ENCODE measurements around the gene TIMM23B.
A peak's percentile ranks its signal among the peaks of the same experiment; 100 is the strongest.
"Not testable (repeated sequence)": the region's sequence is repeated elsewhere in the genome, so short reads cannot be mapped to it uniquely, and the experiment has no call there.

TIMM23B gene, protein sequence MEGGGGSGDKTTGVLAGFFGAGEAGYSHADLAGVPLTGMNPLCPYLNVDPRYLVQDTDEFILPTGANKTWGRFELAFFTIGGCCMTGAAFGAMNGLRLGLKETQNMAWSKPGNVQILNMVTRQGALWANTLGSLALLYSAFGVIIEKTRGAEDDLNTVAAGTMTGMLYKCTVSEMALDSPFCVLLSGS

DNA sequence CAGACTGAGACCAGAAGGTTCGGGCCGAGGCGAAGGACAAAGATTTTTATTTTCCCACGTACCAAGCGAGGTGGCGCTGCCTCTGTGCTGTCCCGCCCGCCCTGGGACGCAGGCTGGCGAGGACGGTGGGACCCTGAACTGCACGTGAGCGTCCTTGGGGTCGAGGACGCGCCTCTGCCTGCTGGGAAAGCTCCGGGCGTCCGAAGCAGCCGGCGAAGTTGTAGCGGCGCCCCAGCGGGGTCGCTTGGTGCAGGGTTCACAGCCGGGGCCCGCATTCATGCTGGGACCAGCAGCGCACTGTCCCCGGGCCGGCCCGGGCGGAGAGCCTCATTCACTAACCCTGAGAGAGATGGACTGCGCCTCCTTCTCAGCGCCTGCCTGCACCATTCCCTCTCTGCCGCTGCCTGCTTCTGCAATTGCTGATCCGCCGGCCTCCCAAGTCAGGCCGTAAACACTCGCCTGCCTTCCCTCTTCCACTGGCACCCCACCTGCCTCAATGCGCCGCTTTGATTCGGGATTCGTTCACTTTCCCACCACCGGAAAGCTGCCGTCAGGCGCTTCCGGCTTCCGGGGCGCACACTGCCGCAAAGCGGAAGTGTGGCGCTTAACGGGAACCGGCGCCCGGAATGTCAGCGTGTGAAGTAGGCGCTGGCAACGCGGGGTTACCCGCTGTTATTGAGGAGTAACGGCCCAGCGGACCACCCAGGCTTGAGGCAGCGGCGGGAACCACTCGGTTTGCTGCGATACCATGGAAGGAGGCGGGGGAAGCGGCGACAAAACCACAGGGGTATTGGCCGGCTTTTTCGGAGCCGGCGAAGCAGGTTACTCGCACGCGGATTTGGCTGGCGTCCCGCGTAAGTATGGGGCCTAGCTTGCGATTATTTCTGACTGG lies at the start of gene TIMM23B, which contains the start of gene PARG:
TIMM23B (plus strand) TSS at position 607 of the 892 bp plus-strand sequence; CDS start at position 749, 142 bp downstream.
PARG (minus strand) TSS at position 581 of the 892 bp plus-strand sequence; CDS start at position 279, 302 bp downstream.
- in situ Hi-C loops (cut with MboI; ENCODE audit: low sequenced_read_pairs, unreplicated experiment), result not testable (repeated sequence)
- peak; percentile 69 for DNase-seq (ENCODE audit: low spot score)

DNA sequence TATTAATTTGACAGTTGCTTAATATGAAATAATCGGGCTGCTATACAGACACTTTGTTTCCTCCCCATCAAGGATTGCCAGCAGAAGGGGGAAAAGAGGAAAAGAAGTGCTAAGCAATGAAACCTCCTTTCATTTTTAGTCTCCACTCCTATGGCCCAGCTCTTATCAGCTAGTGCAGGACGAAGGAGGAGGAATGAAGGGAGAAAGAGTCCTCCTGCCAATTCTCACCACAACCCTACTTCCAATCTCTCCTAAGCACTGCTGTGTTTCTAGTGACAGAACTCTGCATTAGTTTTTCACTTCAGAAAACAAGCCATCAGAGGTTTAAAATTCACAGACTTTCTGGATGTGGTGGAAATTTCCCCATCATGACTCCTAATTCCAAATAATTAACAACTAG lies 41.9 kb upstream of the TIMM23B start:
- DNase-seq (ENCODE audit: low spot score); in situ Hi-C loops (cut with MboI; ENCODE audit: low sequenced_read_pairs, unreplicated experiment): not testable (repeated sequence)

DNA sequence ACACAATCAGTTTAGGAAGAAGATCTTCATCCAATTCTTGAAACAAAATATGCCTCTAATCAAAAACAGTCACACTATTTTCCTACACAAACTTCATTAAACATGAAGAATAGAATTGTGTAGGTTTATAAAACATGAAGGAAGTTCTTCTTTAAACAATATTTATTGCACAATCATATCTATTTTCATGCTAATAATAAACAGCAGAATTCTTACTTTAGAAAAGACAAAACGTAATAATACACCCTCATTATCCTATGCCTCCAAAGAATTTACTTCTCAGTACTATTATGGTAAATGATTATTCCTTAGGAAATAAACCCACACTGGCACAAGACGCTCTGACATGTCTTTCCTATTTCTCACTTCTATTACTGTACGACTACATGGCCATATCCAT lies 41.4 kb upstream of the TIMM23B start:
- DNase-seq (ENCODE audit: low spot score); in situ Hi-C loops (cut with MboI; ENCODE audit: low sequenced_read_pairs, unreplicated experiment): not testable (repeated sequence)

DNA sequence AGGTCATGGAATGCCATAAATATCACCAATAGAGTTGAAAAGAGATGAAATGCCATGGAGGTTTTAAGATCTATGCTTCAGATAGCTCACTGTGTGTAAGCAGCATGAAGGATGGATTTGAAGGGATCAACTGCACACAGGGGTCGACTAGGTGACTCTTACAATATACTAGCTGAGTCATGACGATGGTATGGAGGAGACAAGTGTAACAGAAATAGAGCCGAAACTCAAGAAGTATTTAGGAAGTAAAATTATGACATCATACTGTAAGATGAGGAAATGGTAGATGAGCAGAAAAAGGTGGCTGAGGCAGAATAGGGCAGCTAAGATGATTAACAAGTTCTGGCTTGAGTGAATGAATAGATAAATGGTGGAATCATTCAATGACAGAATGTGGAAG lies 38.0 kb upstream of the TIMM23B start:
- DNase-seq (ENCODE audit: low spot score); in situ Hi-C loops (cut with MboI; ENCODE audit: low sequenced_read_pairs, unreplicated experiment): not testable (repeated sequence)

DNA sequence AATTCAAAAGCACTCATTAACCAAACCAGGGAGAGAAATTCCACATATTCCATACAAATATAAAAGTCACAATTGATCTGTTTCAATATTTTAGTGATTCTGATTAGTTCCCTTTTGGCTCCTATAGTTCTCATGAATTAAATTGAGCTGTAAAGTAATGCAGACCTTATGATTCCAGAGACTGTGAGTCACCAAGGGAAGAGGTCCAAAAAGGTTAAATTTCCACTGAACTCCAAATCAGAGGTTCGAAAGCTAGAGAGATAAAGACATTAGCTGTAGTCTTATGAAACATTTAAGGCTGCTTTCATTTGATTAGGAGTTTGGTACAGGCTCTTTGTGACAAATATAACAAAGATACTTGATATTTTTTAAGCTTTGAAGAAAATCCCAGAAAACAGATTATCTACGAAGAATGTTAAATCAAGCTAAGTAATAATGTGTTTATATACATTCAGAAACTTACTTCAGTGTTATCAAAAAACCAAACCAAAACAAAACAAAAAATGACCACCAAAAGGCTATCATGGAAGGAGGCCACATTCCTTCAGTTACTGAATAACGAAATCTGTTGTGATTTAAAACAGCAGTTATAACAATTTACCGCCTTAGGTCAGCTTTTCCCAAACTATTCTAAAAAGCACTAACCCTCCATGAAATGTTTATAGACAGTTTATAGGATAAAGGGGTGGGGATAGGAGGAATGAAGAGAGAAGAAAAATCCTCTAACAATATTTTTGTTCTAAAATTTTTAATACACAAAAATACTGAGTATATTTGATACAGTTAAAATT lies 33.4 kb upstream of the TIMM23B start:
- in situ Hi-C loops (cut with MboI; ENCODE audit: low sequenced_read_pairs, unreplicated experiment); DNase-seq (ENCODE audit: low spot score): not testable (repeated sequence)

DNA sequence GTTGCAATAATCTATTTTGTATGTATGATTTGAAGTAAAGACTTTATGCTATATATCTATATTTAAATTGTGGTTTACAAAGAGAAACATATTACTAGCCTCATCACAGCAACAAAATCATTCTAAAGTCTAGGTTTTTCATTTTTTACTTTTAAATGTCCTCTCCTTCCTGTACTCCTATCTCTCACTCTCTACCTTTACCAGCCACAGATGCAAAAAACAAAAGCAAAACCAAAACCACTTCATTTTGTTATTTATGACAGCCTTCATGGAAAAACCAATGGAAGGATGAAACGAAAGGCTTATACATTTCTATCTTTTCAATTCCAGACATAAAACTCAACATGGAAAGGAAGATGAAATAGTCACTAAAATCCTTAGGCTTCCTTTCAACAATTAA lies 31.6 kb upstream of the TIMM23B start:
- DNase-seq (ENCODE audit: low spot score); in situ Hi-C loops (cut with MboI; ENCODE audit: low sequenced_read_pairs, unreplicated experiment): not testable (repeated sequence)

DNA sequence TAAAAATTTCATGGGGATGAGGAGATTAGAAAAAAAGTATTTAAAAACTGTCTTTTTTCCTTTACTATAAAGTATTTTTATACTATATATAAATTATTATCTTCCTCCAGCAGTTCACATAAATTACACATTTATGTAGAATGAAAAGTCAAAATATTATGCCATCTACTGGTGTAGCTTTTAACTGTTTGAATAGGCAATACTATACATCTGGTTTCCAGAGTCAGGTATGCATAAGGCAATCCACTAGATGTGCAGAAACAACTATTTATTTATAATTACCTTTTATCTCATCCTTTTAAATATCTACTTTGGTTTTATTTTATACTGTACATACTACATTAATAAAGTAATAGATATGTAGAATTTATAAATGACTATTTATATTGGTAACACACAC lies 25.4 kb upstream of the TIMM23B start:
- in situ Hi-C loops (cut with MboI; ENCODE audit: low sequenced_read_pairs, unreplicated experiment); DNase-seq (ENCODE audit: low spot score): not testable (repeated sequence)

- DNase-seq (ENCODE audit: low spot score); in situ Hi-C loops (cut with MboI; ENCODE audit: low sequenced_read_pairs, unreplicated experiment): not testable (repeated sequence)
Observed at GRCh38 chr10:49917927-49918326, 23.9 kb upstream of the TIMM23B start.

DNA sequence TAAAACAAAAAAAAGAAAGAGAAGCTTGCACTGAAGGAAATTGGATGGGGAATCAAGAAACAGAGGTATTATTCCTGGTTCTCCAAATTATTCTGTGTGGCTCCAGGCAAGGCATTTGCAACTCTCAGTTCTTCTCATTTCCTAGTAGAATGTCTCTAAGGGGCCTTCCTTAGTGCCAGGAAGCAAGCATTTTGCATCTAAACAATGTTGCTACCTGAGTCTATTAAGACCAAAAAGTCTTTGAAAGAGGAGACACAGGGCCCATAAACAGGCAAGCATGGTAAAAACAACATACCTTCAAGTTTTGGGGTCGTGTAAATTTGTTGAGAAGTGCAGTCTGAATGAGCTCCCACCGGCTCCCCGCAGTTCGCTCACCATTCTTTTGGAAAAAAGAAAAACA lies 19.8 kb upstream of the TIMM23B start:
- in situ Hi-C loops (cut with MboI; ENCODE audit: low sequenced_read_pairs, unreplicated experiment); DNase-seq (ENCODE audit: low spot score): not testable (repeated sequence)

DNA sequence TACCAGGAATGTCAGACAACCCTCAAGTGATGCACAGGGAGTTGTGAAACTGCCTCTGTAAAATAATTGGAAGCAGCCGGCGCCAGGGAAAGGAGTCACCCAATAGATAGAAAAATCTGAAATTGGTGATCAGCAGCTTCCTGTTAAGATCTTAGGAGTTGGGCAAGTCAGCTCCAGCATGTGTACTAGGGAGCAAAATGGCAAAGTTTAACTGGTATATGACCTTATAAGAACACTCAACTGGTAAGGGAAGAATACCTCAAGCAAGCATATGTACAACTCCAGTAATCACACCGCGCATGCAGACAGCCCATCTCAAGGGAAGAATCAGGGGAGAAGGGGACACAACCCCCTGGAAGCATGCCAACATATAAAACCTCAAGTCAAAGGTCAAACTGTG lies 18.3 kb upstream of the TIMM23B start:
- in situ Hi-C loops (cut with MboI; ENCODE audit: low sequenced_read_pairs, unreplicated experiment); DNase-seq (ENCODE audit: low spot score): not testable (repeated sequence)

GRCh38 chr10:49931276-49931675 lies 10.6 kb upstream of the TIMM23B start:
- in situ Hi-C loops (cut with MboI; ENCODE audit: low sequenced_read_pairs, unreplicated experiment); DNase-seq (ENCODE audit: low spot score): not testable (repeated sequence)

DNA sequence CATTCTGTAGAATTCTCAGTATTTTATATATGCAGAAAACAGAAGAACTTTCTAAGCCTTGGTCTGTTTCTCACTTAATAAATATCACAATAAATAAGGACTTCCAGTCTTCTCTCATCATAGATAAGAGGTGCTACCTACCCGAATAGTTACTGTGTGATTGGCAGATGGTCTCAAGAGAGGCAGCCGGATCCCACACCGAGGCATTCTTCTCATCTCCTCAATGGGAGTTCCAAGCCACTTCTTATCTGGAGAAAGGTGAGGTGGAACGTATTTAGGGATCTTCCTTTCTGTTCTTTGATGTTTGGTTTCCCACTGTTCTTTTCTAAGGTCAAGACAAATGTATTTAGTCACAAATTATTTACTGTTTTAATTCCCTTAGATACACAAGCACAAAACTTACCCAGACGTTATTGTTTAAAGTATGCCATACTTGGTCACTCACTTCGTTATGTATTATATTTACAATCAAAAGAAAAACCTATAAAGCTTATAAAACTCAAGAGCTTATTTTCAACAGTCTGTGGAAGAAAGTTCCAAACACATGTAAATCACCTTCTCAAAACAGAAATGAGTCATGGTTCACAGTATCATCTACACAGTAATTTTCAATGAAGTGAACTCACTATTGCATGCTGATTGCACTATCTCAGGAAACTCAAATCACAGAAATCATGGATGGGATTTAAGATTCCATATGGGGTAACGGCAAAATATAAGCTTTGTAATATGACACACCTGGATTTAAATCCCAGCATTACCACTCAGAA lies 9.7 kb upstream of the TIMM23B start:
- DNase-seq (ENCODE audit: low spot score); in situ Hi-C loops (cut with MboI; ENCODE audit: low sequenced_read_pairs, unreplicated experiment): not testable (repeated sequence)

DNA sequence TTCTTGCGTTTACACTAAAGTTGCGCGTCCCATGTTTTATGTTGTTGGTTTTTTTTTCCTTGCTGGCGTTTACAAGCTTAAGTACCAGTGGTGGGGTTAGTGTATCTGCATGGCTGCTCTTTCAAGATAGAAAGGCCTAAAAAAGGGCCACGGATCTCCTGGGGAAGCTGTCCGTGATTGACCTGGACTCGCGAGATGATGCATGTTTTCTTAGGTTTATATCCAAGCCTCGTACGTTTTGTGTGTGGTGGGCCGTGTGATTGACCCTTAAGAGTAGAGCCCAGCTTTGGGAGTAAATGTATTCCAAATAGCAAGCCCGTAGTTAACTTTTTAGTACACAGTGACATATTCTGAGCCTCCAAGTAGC lies 469 bp downstream of the TIMM23B start:
- in situ Hi-C loops (cut with MboI; ENCODE audit: low sequenced_read_pairs, unreplicated experiment); DNase-seq (ENCODE audit: low spot score): not testable (repeated sequence)

DNA sequence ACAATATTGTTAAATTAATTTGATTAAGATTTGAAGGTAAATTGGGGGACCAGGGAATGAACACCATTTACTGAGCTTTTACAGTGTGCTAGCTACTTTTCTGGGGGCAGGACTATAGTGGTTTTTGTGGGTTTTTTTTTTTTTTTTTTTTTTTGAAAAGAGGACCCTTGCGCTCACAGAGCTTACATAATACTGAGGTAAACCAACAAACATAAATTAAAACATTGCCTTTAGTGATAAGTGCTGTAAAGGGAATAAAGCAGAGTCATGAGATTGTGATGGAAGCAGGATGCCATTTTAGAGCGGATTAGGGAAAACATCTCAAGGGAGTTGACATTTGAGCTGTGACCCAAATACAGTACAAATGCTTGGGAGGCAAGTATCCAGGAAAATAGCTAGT lies 1.8 kb downstream of the TIMM23B start:
- DNase-seq (ENCODE audit: low spot score); in situ Hi-C loops (cut with MboI; ENCODE audit: low sequenced_read_pairs, unreplicated experiment): not testable (repeated sequence)

GRCh38 chr10:49948142-49948541 lies 6.3 kb downstream of the TIMM23B start:
- in situ Hi-C loops (cut with MboI; ENCODE audit: low sequenced_read_pairs, unreplicated experiment); DNase-seq (ENCODE audit: low spot score): not testable (repeated sequence)

GRCh38 chr10:49948737-49949136 lies 6.9 kb downstream of the TIMM23B start:
- DNase-seq (ENCODE audit: low spot score); in situ Hi-C loops (cut with MboI; ENCODE audit: low sequenced_read_pairs, unreplicated experiment): not testable (repeated sequence)

DNA sequence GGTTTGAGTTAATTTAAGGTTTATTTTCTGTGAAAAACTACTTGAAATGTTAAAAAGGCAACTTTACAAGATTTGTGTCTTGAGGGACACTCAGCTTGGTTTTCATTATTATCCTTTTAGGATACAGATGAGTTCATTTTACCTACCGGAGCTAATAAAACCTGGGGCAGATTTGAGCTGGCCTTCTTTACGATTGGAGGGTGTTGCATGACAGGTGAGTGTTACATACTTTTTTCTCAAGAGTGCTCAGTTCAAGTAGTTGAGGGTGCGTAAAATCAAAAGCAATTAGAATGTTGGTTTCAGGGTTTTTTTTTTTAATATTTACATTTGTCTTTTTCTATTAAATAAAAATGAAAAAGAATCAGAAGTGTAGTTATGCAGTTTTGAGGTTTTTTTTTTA lies 10.2 kb downstream of the TIMM23B start:
- DNase-seq (ENCODE audit: low spot score); in situ Hi-C loops (cut with MboI; ENCODE audit: low sequenced_read_pairs, unreplicated experiment): not testable (repeated sequence)

DNA sequence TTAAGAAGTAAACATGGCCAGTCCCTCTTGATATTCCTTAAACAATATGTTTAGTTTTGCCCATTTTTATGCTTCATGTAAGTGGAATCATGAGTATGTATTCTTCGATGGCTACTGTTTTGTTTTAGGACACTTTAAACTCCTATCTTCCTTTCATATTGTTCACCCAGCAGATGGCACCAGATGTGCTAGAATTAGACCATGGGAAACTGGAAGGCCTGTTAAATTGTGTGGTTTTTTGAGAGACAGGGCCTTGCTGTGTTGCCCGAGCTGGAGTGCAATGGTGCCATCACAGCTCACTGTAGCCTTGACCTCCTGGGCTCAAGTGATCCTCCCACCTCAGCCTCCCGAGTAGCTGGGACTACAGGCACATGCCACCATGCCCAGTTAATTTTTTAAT lies 11.3 kb downstream of the TIMM23B start:
- in situ Hi-C loops (cut with MboI; ENCODE audit: low sequenced_read_pairs, unreplicated experiment); DNase-seq (ENCODE audit: low spot score): not testable (repeated sequence)
